Panc1 (cell line): ENCODE data around the gene MED12L.

ENCODE experiments used
- CTCF ChIP-seq: fragments of 450-650 bp; IDR thresholded peaks from 2 replicates; pipeline ENCODE4 v1.5.1; 2017; ENCODE audit warnings: mild to moderate bottlenecking
- POLR2AphosphoS5 ChIP-seq: IDR thresholded peaks from 2 replicates; pipeline ENCODE4 v1.6.1; 2012; ENCODE audit warnings: mild to moderate bottlenecking, low read depth, low read length, moderate library complexity
- REST ChIP-seq, 2 experiments: IDR thresholded peaks; 2 replicates each; pipeline ENCODE4 v1.6.1; 2011 to 2012; ENCODE audit warnings: low read depth in 2 of 2, control low read depth in 1 of 2, low read length in 1 of 2, mild to moderate bottlenecking in 1 of 2, moderate library complexity in 1 of 2; ENCODE audit not compliant: insufficient read depth in 1 of 2
- SIN3A ChIP-seq: IDR thresholded peaks from 2 replicates; pipeline ENCODE4 v1.6.1; 2012; ENCODE audit warnings: low read depth, mild to moderate bottlenecking, low read length, moderate library complexity, borderline replicate concordance; ENCODE audit not compliant: insufficient read depth

GRCh38 chr3:151226825-151227224, 141.4 kb downstream of the MED12L start:
- no peak for TF ChIP-seq CTCF
- TF ChIP-seq SIN3A = no peak
- TF ChIP-seq REST (IDR thresholded peaks at IDR 0.05; ENCODE audit: insufficient read depth in 1 of 2, low read depth in 2 of 2, low read length in 1 of 2) = no peak
- no peak for TF ChIP-seq POLR2AphosphoS5
